GM21717 (cell line): Measurements from ENCODE around the gene CAPN14.

Experiments
- ATAC-seq: cut with Tn5 transposase; IDR thresholded peaks from one replicate; pipeline ENCODE4 v1.9.1; 2021; ENCODE audit warnings: mild to moderate bottlenecking, moderate library complexity; ENCODE audit not compliant: unreplicated experiment

Gene CAPN14

DNA sequence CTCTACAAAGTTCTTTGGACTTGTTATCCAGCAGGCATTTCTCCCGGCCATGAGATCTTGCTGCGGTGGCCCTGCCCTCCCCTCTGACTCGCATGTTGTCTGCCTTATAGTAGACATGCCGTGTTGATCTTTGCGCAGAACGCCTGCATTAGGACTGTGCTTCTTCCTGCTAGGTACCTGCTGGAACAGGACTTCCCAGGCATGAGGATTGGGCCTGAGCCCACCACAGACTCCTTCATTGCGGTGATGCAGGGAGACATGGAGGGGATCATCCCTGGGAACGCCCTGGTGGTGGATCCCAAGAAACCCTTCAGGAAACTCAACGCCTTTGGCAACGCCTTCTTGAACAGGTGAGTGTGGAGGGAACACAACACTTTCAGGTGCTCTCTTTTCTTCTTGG, 26.8 kb upstream of the CAPN14 start:
- ATAC-seq, result no peak

DNA sequence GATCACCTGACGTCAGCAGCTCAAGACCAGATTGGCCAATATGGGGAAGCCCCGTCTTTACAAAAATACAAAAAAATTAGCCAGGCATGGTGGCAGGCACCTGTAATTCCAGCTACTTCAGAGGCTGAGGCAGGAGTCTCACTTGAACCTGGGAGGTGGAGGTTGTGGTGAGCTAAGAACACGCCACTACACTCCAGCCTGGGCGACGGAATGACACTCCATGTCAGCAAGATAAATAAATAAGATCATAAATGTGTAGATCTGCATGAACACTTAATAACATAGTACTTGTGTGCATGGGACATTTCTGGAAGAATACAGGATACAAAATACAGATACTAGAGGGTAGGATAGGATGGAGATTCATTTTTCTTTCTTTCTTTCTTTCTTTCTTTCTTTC, 25.7 kb upstream of the CAPN14 start:
- no peak for ATAC-seq

DNA sequence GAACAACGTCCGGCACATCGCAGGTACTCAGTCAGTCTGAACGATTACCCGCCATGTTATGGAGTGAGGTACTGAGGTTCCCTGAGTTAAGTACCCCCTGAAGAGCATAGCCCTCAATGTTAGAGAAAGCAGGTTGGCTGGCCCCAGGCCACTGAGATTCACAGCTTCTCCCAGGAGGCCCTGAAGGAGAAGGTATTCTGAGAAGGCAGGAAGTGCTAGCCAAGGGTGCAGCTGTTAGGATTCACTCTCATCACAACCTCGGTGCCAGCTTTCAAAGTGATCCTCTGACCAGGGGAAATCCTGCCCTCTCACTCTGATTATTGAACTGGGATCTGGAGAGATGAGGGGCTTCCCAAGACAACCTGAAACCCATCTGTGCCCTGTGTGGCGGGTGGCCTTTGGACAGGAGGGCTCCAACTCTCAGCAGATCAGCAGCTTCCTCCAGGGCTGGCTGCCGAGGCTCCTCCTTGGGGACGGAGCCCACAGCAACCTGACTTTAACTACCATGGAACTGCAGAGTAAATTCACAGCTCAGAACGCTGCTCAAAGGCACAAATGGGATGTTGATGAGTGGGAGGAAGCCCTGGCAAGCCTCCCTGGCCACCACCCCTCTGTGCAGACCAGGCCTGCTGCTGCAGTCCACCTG, 24.4 kb upstream of the CAPN14 start:
- ATAC-seq, result no peak

DNA sequence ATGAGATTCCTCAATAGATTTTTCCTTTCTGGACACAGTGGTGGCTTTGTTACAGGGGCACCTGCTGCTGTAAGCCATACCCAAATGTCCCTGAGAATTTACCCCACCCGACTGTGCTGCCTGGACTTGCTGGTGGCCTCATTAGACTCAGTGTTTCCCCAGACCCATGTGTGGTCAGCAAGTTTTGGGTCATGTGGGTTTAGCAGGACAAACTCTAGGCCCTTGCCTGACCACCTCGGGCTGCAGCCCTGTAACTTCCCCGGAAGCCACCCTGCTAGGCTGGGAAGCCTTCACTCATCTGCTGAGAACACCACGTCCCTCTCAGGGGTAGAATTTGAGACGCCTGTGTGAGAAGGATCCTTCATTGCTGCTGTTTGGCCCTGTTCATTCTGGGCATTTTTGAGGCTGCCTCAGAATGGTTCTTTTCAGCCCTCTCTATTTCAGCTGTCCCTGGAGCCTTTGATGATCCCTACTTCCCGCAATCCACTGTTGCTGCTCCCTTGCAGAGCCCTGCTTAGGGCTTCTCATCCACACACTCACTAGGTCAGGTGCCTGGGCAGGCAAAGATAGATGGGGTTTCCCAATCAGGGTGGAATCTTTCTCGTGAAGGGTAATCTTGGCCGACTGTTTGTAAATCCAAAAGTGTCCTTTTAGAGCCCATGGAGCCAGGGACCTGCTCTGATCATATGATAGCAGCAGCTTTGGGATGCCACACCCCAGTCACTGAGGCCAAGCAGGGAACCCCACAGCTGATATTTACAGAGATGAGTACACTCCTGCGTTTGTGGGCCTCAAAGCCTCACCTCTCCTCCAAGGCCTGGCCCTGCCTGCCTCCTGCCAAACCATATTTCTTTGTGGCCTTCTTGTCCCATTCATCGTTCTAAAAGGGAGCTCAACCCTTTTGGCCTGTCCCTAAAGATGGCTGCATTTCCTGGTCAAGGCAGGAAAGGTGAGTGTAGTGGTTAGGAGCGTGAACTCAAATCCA, 23.4 kb upstream of the CAPN14 start:
- ATAC-seq, result no peak

DNA sequence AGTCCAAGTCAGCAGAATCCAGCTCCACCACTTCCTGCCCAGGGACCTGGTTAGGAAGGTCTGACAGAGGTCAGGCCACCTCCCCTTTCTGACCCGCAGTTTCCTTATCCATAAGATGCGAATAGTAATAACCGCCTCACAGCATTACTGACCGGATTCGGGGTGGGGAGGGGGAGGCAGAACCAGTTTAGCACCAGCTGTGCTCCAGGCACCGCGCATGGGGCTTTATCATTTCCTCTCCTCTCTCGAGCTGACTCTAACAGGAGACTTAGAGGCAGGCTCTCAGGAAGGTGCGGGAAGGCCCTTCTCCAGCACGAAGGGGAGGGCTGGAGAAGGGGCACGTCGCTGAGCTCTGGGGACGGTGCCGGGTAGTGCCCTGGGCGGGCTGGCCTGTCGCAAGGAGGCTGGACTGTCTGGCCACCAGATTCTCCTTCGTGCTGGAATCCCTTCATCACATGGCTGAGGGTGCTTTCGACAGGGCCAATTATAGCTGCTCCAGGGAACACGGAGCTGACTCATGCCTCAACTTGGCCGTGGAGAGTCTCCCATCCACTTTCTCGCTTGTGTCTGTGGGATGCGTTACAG, 22.4 kb upstream of the CAPN14 start:
- ATAC-seq, result no peak

DNA sequence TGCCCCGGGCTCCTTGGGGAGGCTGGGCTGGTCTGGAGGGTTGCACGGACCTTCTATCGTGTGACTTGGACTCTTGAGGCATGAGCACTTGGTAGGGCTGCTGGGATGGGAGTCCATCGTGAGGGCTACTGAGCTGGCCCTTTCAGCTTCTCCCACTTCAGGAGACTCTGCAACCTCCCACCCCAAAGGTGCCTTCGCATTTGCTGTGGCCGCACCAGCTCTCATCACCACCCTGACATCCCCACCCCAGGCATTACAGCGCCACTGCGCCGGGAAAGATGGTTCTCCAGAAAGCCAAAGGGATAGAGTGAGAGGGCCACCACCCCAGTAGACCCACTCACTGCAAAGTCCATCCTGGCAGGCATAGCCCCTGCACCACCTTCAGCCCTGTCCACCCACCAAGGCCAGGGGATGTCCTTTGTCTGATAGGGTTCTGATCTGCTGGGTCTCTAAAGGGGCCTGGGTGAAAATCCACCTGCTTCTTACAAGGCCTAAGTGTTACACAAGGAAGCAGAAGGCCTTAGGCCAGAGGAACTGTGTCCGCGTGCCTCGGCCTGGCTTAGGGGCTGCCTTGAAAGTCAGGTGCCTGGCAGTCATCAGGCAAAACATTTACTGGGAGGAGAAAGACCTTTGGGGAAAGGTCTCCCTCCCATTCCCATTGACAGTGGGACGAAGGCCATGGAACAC, 21.7 kb upstream of the CAPN14 start:
- no peak for ATAC-seq

DNA sequence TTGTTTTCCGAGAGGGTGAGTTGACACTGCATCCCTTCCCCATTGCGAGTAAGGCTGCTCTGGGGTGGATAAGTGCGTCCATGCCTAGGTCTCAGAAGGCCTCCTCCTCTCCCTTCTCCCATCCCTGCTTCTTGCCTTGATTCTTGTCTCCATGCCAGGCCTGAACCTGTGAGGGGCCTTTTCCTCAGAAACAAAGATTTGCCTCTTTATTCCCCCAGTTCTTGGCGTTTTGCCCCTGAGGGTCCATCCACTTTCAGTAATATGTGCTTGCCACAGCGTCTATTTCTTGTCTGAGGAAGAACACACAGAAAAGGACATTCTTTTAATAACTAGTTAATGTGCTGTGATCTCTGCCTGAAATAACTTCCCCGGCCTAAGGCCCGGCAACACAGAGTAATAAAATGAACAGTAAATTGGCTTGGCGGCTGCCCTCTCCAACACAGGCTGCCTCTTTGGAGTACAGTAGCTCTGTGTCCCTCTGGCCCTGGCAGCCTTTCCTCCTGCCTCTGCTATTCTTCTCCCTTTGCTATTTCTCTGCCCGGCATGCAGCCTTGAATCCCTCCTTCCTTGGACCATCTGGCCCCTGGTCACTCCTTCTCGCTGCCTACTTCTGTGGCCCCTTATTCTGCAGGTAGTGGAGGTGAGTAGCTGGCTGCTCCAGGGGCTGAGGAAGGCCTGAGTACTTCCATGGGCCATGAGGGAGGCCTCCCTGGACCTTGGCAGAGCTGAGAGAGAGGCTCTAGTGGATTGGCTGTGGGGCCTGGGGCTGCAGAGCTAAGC, 21.0 kb upstream of the CAPN14 start:
- ATAC-seq, result no peak

DNA sequence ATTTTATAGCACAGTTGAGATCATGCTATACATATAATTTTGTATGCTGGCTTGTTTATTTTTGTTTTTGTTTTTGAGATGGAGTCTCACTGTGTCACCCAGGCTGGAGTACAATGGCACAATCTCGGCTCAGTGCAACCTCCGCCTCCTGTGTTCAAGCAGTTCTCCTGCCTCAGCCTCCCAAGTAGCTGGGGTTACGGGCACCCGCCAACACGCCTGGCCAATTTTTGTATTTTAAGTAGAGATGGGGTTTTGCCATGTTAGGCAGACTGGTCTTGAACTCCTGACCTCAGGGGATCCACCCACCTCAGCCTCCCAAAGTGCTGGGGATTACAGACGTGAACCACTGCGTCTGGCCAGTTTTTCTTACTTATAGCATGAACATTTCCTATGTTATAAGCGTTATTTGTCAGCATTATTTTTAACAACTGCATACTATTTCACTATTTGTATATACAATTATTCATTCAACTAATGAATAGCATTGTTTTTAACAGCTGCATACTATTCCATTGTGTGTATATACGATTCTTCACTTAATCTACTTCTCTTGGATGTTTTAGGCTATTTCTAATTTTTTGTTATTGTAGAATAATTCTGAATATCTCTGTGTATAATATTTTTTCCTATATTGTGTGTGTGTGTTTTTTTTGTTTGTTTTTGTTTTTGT, 20.2 kb upstream of the CAPN14 start:
- no peak for ATAC-seq

DNA sequence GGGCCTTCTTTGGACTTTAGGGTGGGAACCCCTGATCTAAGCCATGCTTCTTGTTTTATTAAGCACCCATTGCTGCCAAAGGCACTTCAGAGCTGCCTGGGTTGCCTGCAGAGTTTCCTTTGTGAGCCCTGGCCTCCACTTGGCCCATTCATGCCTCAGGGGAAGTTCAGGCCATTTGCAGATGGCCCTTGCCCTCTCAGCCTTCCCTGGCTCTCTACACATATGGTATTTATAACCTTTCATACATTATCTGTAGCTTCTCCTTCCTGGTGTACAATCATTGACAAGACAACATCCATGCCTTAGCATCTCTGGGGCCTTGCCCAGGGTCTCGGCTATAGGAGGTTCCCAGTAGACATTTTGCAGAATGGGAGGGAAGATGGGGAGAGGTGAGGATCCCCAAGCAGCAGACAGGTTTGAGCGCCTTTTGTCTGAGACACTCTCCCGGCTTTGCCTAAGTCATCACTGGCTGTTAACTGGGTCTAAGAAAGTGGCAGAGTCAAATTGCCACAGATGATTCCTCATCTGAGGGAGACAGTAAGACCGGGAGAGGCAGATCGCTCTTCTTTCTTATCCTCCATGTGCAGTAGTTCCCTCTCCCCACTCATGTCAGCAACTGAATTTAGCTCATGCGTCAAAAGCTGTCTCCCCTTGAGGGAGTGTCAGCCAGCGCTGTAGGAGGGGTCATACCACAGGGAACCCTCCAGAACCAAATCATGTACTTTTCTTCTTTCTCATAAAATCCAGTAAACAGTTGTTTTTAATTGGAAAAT, 19.3 kb upstream of the CAPN14 start:
- ATAC-seq, result no peak

DNA sequence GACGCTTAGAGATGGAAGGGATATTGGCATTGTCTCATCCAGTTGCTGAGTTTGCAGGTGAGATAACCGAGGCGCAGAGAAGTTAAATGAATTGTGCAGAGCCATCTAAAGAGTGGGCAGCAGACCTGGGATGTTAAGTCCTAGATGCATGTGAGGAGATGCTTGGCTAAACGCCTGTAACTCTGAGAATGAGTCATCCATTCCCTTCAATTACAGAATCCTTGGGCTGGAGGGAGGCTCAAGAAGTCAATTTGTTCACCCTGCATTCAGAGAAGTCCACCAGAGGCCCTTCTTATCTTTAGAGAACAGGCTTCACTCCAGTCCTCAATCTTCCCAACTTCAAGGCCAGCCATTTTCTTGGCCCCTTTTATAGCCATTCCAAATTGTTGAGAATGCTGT, 18.2 kb upstream of the CAPN14 start:
- no peak for ATAC-seq

DNA sequence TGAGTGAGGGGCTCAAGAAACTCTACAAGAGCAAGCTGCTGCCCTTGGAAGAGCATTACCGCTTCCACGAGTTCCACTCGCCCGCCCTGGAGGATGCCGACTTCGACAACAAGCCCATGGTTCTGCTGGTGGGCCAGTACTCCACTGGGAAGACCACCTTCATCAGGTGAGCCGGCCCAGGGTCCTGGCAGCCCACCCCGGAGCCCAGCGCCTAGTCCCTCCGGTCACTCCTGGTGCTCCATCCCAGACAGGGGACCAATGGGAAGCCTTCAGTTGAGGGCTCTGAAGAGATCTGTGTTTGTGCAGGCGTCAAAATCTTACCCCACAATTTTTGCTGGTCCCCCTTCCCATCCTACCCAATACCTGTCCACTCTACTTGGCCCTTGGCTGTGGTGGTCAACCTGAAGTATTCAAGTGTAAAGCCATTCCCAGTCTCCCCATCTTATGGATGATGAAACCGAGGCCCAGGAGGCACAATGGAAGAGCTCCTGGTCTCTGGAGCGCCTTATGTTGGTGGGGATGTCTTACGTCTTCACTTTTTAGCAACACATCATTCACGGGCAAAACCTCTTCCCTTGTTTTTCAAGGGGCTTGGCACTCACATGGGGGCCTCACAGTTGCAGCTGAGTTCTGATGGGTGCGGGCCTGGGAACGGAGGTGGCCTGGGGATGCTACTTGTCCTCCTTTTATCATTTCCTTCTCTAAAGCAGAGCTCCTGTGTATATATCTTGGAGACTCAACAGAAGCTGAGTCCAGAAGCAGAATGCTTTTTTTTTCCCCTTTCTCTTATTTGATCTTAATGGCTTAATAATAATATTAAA, 17.6 kb upstream of the CAPN14 start:
- no peak for ATAC-seq

DNA sequence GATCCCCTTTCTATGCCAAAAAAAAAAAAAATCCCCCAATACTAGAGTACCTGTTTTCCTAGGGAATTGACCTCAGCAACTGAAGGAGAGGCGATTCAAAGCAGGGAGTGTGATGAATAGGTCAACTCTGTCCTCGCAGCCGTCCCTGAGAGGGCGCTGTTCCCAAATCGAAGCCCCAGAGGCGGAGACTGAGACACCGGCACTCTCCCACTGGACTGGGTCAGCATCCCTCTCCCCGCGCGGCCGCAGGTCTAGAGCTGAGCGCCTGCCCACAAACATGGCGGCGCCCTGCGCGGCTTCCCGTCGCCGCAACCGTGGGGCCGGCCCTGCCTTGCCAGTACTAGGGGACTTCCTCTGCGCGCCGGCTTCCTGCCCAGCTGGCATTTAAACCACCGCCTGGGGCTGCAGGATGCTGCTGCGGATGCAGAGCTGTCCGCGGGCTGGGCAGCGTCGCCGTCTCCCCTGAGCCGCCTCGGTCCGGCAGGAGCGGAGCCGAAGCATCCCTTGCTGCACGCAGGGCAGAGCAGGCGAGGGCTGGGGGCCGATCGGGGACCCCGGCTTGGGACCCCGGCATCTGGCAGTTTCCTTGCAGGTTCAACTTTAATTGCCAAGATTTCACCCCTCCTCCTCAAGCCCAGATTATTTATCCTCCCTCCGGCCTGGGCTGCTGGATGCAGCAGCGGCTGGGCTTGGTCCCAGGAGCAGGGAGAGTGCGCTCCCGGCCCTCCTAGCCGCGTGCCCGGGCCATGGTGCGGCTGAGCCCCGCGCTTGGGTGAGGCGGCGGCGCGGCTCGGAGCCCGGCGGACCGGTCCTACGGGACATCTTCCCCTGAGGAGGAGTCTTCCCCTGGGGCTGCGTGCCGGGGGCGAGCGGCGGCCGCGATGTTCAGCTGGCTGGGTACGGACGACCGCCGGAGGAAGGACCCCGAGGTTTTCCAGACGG, 16.7 kb upstream of the CAPN14 start, which contains the start of gene EHD3:
Gene EHD3, plus strand, starts transcription at position 412 of the 942 bp plus-strand sequence. Its CDS starts 470 bp downstream, at position 882.
- peak; percentile 90 for ATAC-seq

DNA sequence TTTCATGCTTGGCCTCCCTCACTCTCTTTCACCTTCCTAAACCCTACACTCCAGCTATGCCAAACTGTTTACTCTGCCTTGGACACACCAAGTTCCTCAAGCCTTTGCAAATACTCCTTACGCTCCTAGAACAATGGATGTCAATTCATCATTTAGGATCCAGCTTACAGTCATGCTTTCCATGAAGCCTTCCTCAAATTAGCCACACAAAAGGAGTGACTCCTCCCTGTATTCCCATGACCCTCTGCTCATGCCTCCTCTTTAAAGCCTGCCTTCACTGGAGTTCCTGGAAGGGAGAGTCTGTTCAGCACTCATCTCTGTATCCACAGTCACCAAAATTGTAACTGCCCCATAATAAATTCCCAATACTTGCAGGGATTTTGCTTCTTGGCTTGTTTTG, 15.9 kb upstream of the CAPN14 start:
- no peak for ATAC-seq

DNA sequence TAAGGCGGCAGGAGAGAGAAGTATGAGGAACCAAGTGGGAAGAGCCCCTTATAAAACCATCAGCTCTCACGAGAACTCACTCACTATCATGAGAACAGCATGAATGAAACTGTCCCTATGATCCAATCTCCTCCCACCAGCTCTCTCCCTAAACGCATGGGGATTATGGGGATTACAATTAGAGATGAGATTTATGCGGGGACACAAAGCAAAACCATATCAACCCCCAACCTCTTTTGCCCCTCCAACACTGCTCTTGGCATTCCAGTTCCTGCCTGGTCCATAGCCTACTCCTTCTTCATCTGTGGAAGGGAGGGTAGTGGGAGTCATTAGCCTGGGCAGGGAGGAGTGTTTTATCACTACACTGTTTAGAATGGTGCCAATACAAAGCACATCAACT, 15.3 kb upstream of the CAPN14 start:
- no peak for ATAC-seq

DNA sequence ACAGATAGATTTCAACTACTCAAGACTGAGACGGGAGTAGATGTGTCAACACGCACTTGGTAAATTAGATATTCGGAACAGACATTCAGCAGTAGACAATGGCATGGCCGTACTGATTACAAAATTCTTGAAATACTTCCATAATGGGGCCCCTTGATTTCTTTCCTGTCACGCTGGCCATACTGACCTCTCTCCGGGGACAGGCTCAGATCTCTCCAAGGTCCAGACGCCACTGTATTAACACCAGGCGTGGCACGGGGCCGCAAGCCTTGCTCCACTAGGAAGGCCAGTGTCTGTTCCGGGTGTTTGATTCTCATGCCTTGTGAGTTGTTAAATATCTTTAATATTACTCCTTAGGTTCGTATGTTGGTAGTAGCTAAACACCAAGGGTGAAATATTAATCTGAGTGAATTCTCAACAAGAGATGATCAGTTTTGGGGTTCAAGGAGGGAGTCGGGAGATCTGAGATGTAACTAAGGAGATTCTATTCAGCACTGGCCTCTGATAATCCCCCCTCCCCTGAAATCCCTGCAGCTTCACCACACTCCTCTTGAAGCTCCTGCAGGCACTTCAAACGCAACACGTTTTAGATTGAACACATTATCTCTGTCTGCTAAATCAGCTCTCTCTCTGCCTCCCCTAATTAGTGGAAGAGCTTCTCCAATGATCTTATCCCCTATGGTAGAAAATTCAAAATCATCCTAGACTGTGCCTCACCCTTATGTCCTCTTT, 14.4 kb upstream of the CAPN14 start:
- ATAC-seq, result no peak

DNA sequence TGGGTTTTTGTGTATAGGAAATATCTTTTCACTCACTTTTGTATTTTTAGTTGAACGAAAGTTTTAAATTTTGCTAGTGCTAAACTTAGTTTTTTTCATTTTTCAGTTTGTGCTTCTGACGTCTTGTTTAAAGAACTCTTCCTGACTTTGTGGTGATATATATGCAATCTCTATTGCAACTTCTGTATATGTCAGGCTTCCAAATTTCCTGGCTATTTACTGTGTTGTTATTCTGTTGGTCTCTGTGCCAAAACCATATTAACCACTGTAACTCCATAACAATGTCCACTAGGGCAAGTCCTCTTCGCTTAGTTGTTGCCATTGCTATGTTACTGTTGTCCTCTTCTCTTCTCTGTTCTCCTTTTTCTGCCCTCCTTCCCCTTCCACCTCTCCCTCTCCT, 13.4 kb upstream of the CAPN14 start:
- ATAC-seq, result no peak

DNA sequence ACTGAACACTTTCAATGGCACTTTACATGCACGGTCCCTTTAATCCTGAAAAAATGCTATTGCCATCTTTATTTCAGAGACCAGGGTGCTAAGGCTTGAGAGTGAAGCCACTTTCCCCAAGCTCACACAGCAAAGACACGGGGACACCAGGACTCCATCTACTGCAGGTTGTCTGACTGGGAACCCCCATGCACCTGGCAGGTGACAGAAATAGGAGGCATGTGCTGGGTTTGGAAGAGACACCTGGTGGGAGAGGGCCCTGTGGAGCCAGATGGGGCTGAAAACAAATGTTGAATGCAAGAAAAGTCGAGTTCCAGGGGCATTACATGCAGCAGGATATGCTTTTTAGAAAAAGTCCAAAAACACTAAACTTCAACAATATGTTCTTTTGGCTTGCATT, 11.4 kb upstream of the CAPN14 start:
- ATAC-seq, result no peak
